Liver (tissue), 9 donors: Measurements from ENCODE around the gene ASIC1. TPM values are rescaled to one million over a fixed set of nuclear protein-coding genes. Genes with fewer than 3 reads are reported as not detected.

ENCODE experiments used
- DNase-seq: peaks from one replicate; pipeline ENCODE4 v3.0.0-alpha.2; 2017; ENCODE audit warnings: low spot score
- H3K27ac ChIP-seq, 2 donors: one replicate each; pipeline ENCODE4 v1.7.0; 2013; ENCODE audit warnings: inconsistent platforms in 2 of 2, low read length in 2 of 2, control low read depth in 1 of 2, low read depth in 1 of 2, mild to moderate bottlenecking in 1 of 2
- H3K27me3 ChIP-seq, 4 donors: one replicate each; pipeline versions ENCODE4 v1.6.1 to v1.7.0; 2013; ENCODE audit warnings: low read length in 3 of 4, inconsistent platforms in 1 of 4, mild to moderate bottlenecking in 1 of 4, moderate library complexity in 1 of 4; ENCODE audit not compliant: control insufficient read depth in 4 of 4, insufficient read depth in 4 of 4
- H3K36me3 ChIP-seq, 4 donors: one replicate each; pipeline versions ENCODE4 v1.6.1 to v1.7.0; 2013; ENCODE audit warnings: low read length in 3 of 4, mild to moderate bottlenecking in 3 of 4, low read depth in 1 of 4, moderate library complexity in 1 of 4; ENCODE audit not compliant: control insufficient read depth in 4 of 4, insufficient read depth in 3 of 4
- H3K4me1 ChIP-seq, 4 donors: one replicate each; pipeline versions ENCODE4 v1.6.1 to v1.7.0; 2013; ENCODE audit warnings: low read length in 3 of 4, mild to moderate bottlenecking in 3 of 4, moderate library complexity in 1 of 4; ENCODE audit not compliant: control insufficient read depth in 4 of 4, insufficient read depth in 4 of 4
- H3K4me3 ChIP-seq, 3 donors: one replicate each; pipeline versions ENCODE4 v1.6.1 to v1.7.0; 2013; ENCODE audit warnings: low read length in 3 of 3, control low read depth in 1 of 3, low read depth in 1 of 3, mild to moderate bottlenecking in 1 of 3
- H3K9ac ChIP-seq, 2 donors: one replicate each; pipeline ENCODE4 v1.7.0; 2013; ENCODE audit warnings: low read length in 2 of 2, mild to moderate bottlenecking in 2 of 2, moderate library complexity in 2 of 2, control low read depth in 1 of 2, low read depth in 1 of 2
- H3K9me3 ChIP-seq, 4 donors: one replicate each; pipeline versions ENCODE4 v1.6.1 to v1.7.0; 2013; ENCODE audit warnings: low read length in 3 of 4; ENCODE audit not compliant: control insufficient read depth in 4 of 4
- CTCF ChIP-seq: fragments of 150-350 bp; IDR thresholded peaks from 2 replicates; pipeline ENCODE4 v1.5.1; 2017; ENCODE audit warnings: improper control_type of control experiment, low read depth, low read length; ENCODE audit not compliant: missing input control
- FOXA1 ChIP-seq: IDR thresholded peaks from 2 replicates; pipeline ENCODE4 v1.6.1; 2016; ENCODE audit warnings: antibody characterized with exemption
- FOXA2 ChIP-seq: IDR thresholded peaks from 2 replicates; pipeline ENCODE4 v1.6.1; 2016; ENCODE audit warnings: antibody characterized with exemption
- GABPA ChIP-seq, 2 donors: IDR thresholded peaks in 1 of 2; conservative IDR thresholded peaks in 1 of 2; 2 replicates each; pipeline ENCODE4 v1.6.1; 2016; ENCODE audit warnings: antibody characterized with exemption in 2 of 2, mild to moderate bottlenecking in 1 of 2, moderate library complexity in 1 of 2
- HNF4A ChIP-seq, 2 donors: conservative IDR thresholded peaks; 2 replicates each; pipeline ENCODE4 v1.6.1; 2016; ENCODE audit warnings: antibody characterized with exemption in 2 of 2, mild to moderate bottlenecking in 2 of 2
- HNF4G ChIP-seq: IDR thresholded peaks from 2 replicates; pipeline ENCODE4 v1.6.1; 2016; ENCODE audit warnings: antibody characterized with exemption
- JUND ChIP-seq, 2 donors: IDR thresholded peaks; 2 replicates each; pipeline ENCODE4 v1.6.1; 2016; ENCODE audit warnings: antibody characterized with exemption in 2 of 2
- MAX ChIP-seq: IDR thresholded peaks from 2 replicates; pipeline ENCODE4 v1.6.1; 2016; ENCODE audit warnings: antibody characterized with exemption
- RAD21 ChIP-seq, 2 donors: IDR thresholded peaks; 2 replicates each; pipeline ENCODE4 v1.6.1; 2016; ENCODE audit warnings: antibody characterized with exemption in 2 of 2, mild to moderate bottlenecking in 2 of 2
- RXRA ChIP-seq, 2 donors: IDR thresholded peaks; 2 replicates each; pipeline ENCODE4 v1.6.1; 2017 to 2018; ENCODE audit warnings: antibody characterized with exemption in 2 of 2, mild to moderate bottlenecking in 1 of 2
- TAF1 ChIP-seq: conservative IDR thresholded peaks from 2 replicates; pipeline ENCODE4 v1.6.1; 2016; ENCODE audit warnings: antibody characterized with exemption, mild to moderate bottlenecking
- ZBTB33 ChIP-seq: IDR thresholded peaks from 2 replicates; pipeline ENCODE4 v1.6.1; 2016; ENCODE audit warnings: antibody characterized with exemption
- WGBS: extraction: QIAGEN DNeasy Blood & Tissue Kit; methylation state at CpG from one replicate; pipeline ENCODE4 v1.1.7; 2013; 5-methylcytosine and 5-hydroxymethylcytosine counted together
- polyA plus RNA-seq, 2 donors: library from polyadenylated mRNA; stranded (reverse) in 1 of 2; unstranded in 1 of 2; fragments of 200-250 nt in 1 of 2; fragments of >200 nt in 1 of 2; fragmentation: Nextera tagmentation in 1 of 2; extraction: Ambion mirVana in 1 of 2; gene quantifications; one replicate each; pipeline versions ENCODE4 v1.2.1 to v1.2.3, GENCODE V29; 2013 to 2015
- total RNA-seq, 2 donors: library from RNA; depleted of rRNA; stranded (reverse); fragments of >200 nt; gene quantifications; one replicate each; pipeline ENCODE4 v1.2.3, GENCODE V29; 2014
- donor health status: healthy.
- donor health status: healthy.
- donor health status: healthy.
- donor health status: healthy.
- donor health status: healthy.

Gene ASIC1
- total and polyA plus RNA-seq, 4 donors: 0.05 to 0.08 (median 0.06) TPM; not detected in 1

- Histone ChIP-seq H3K36me3 (no peaks in the 10 kb centered on the region), H3K4me3 (no peak overlapping the region), H3K4me1 (no peaks in the 10 kb centered on the region), H3K27ac (no peak overlapping the region), H3K9ac (no peak overlapping the region), H3K27me3 (no peaks in the 10 kb centered on the region), H3K9me3 (no peaks in the 10 kb centered on the region)
- DNase-seq: peak; percentile 97
- no peak for TF ChIP-seq FOXA2
- no peak for TF ChIP-seq RXRA (IDR thresholded peaks at IDR 0.05)
- no peak for TF ChIP-seq TAF1
- TF ChIP-seq RAD21 (IDR thresholded peaks at IDR 0.05): peak; percentile 78 to 86
- TF ChIP-seq CTCF: peak; percentile 83
- no peak for TF ChIP-seq FOXA1
- TF ChIP-seq ZBTB33: no peak
- no peak for TF ChIP-seq HNF4G
- no peak for TF ChIP-seq MAX
- WGBS: 52% methylated on average over 9 of the region's 9 CpGs
Measured at GRCh38 chr12:50039151-50039835, 18.1 kb upstream of the ASIC1 start.

GRCh38 chr12:50040657-50041056, 16.7 kb upstream of the ASIC1 start:
- WGBS: 87% methylated on average over 4 of the region's 4 CpGs
- TF ChIP-seq RXRA (IDR thresholded peaks at IDR 0.05) (no peak), MAX (no peak), FOXA1 (no peak), TAF1 (no peak), GABPA (IDR thresholded peaks at IDR 0.05 in 1 of 2, conservative IDR thresholded peaks at IDR 0.05 in 1 of 2) (no peak), JUND (IDR thresholded peaks at IDR 0.05) (no peak), HNF4A (conservative IDR thresholded peaks at IDR 0.05) (no peak)
- DNase-seq: no peak
- no peak overlapping the region for H3K4me3 ChIP-seq
- no peaks in the 10 kb centered on the region for H3K27me3 ChIP-seq
- no peak overlapping the region for H3K9ac ChIP-seq
- H3K4me1 ChIP-seq: no peaks in the 10 kb centered on the region
- no peaks in the 10 kb centered on the region for H3K9me3 ChIP-seq
- no peaks in the 10 kb centered on the region for H3K36me3 ChIP-seq
- no peak overlapping the region for H3K27ac ChIP-seq
